H1 (cell line): ENCODE results near the gene LCN12. TPM values are rescaled to one million over a fixed set of nuclear protein-coding genes. Genes with fewer than 3 reads are reported as not detected.

Experiments
- KDM1A ChIP-seq: fragments of 200-600, 300-600 bp; sonication (generic); IDR thresholded peaks from 2 replicates; pipeline ENCODE4 v1.7.1; 2016; ENCODE audit warnings: mild to moderate bottlenecking, low read length, borderline replicate concordance
- RAD21 ChIP-seq, 2 experiments: IDR thresholded peaks in 1 of 2; conservative IDR thresholded peaks in 1 of 2; 2 replicates each; pipeline ENCODE4 v1.6.1; 2011; ENCODE audit warnings: low read depth in 2 of 2, low read length in 2 of 2, improper control_type of control experiment in 1 of 2, inconsistent platforms in 1 of 2, mild to moderate bottlenecking in 1 of 2, moderate library complexity in 1 of 2
- RBBP5 ChIP-seq: IDR thresholded peaks from 2 replicates; pipeline ENCODE4 v1.7.1; 2012; ENCODE audit warnings: low read depth, mild to moderate bottlenecking, inconsistent platforms, low read length, moderate library complexity, borderline replicate concordance
- polyA plus RNA-seq, 7 experiments: library from polyadenylated mRNA; depleted of rRNA in 3 of 7; stranded (reverse) in 5 of 7; unstranded in 2 of 7; fragments of >200 nt in 5 of 7; fragments of 200-250 nt in 2 of 7; gene quantifications; 1 replicate in 5 of 7; 2 replicates in 1 of 7; 4 replicates in 1 of 7; pipeline versions ENCODE4 v1.2.1 to v1.2.3, GENCODE V29; 2011 to 2013; ENCODE audit warnings: missing spikeins in 2 of 7, mixed read lengths in 2 of 7
- total RNA-seq: library from RNA; stranded (reverse); fragmentation: NEBNext Ultra II Directional; extraction: Animal tissue kit (Norgen Biotek cat#: 25700); gene quantifications from 2 replicates; pipeline ENCODE4 v1.2.1, GENCODE V29; 2021

LCN12 gene
- total and polyA plus RNA-seq, 2 of the 8 experiments (the other 6 are each of a cell fraction or from before 2014, with no cell fraction given): 1.1 to 1.7 TPM

- TF ChIP-seq KDM1A (no peak), RAD21 (IDR thresholded peaks at IDR 0.05 in 1 of 2, conservative IDR thresholded peaks at IDR 0.05 in 1 of 2; ENCODE audit: low read depth in 2 of 2, low read length in 2 of 2) (no peak), RBBP5 (no peak)
These were observed 43.8 kb downstream of the LCN12 start (continued) for GRCh38 chr9:136995772-136996311.
